Glutamatergic neuron (in vitro differentiated cells): ENCODE measurements around the gene VPS13D. TPM values are rescaled to one million over a fixed set of nuclear protein-coding genes. Genes with fewer than 3 reads are reported as not detected.

Source experiments
- DNase-seq: peaks from one replicate; pipeline ENCODE4 v3.0.0; 2022
- H3K27ac Mint-ChIP-seq: one replicate; pipeline ENCODE4 v1.8.0; 2020; ENCODE audit warnings: mild to moderate bottlenecking, mixed read lengths, inconsistent platforms; ENCODE audit not compliant: unreplicated experiment
- H3K27me3 Mint-ChIP-seq: one replicate; pipeline ENCODE4 v1.8.0; 2020; ENCODE audit warnings: mild to moderate bottlenecking, moderate library complexity, mixed read lengths, inconsistent platforms; ENCODE audit not compliant: unreplicated experiment
- H3K36me3 Mint-ChIP-seq: one replicate; pipeline ENCODE4 v1.8.0; 2020; ENCODE audit warnings: mild to moderate bottlenecking, mixed read lengths, inconsistent platforms; ENCODE audit not compliant: unreplicated experiment
- H3K4me1 Mint-ChIP-seq: one replicate; pipeline ENCODE4 v1.8.0; 2020; ENCODE audit warnings: mild to moderate bottlenecking, low read depth, mixed read lengths, inconsistent platforms; ENCODE audit not compliant: unreplicated experiment
- H3K4me3 Mint-ChIP-seq: one replicate; pipeline ENCODE4 v1.8.0; 2020; ENCODE audit warnings: mild to moderate bottlenecking, mixed read lengths, inconsistent platforms; ENCODE audit not compliant: unreplicated experiment
- H3K9me3 Mint-ChIP-seq: one replicate; pipeline ENCODE4 v1.8.0; 2020; ENCODE audit warnings: mild to moderate bottlenecking, moderate library complexity, mixed read lengths, inconsistent platforms; ENCODE audit not compliant: unreplicated experiment
- CTCF ChIP-seq: fragments of 200-600 bp; sonication (generic); IDR thresholded peaks from one replicate; pipeline ENCODE4 v1.5.0; 2021; ENCODE audit not compliant: partially characterized antibody, unreplicated experiment
- total RNA-seq: library from RNA; stranded (reverse); fragmentation: NEBNext Ultra II Directional; extraction: Animal tissue kit (Norgen Biotek cat#: 25700); gene quantifications from one replicate; pipeline ENCODE4 v1.2.1, GENCODE V29; 2021; ENCODE audit not compliant: unreplicated experiment

VPS13D gene
- total RNA-seq, 1 donor from 2014 or later = 32.8 TPM

- no peaks in the 10 kb centered on the region for H3K4me1 Mint-ChIP-seq
- no peak overlapping the region for H3K4me3 Mint-ChIP-seq
- TF ChIP-seq CTCF = no peak
- no peak for DNase-seq
- H3K27me3 Mint-ChIP-seq = no peaks in the 10 kb centered on the region
- H3K36me3 Mint-ChIP-seq = no peaks in the 10 kb centered on the region
- no peak overlapping the region for H3K27ac Mint-ChIP-seq
- no peaks in the 10 kb centered on the region for H3K9me3 Mint-ChIP-seq
Measured at GRCh38 chr1:12424793-12425192, 195.0 kb downstream of the VPS13D start.

- Mint-ChIP-seq H3K4me3 (no peak overlapping the region), H3K27me3 (no peaks in the 10 kb centered on the region), H3K27ac (no peak overlapping the region), H3K9me3 (no peaks in the 10 kb centered on the region), H3K4me1 (no peaks in the 10 kb centered on the region), H3K36me3 (no peaks in the 10 kb centered on the region)
- DNase-seq = no peak
- no peak for TF ChIP-seq CTCF
Measured at GRCh38 chr1:12426030-12426429, 196.2 kb downstream of the VPS13D start.

- Mint-ChIP-seq H3K9me3 (no peaks in the 10 kb centered on the region), H3K4me1 (peaks cover 1% of the 10 kb centered on the region), H3K36me3 (no peaks in the 10 kb centered on the region), H3K27ac (no peak overlapping the region), H3K4me3 (no peak overlapping the region), H3K27me3 (peaks cover 3% of the 10 kb centered on the region)
- no peak for DNase-seq
- TF ChIP-seq CTCF = no peak
Measured at GRCh38 chr1:12428334-12428733, 198.5 kb downstream of the VPS13D start.

- peaks cover 5% of the 10 kb centered on the region for H3K27me3 Mint-ChIP-seq
- no peak for DNase-seq
- no peak for TF ChIP-seq CTCF
- H3K36me3 Mint-ChIP-seq = no peaks in the 10 kb centered on the region
- H3K27ac Mint-ChIP-seq = no peak overlapping the region
- no peak overlapping the region for H3K4me3 Mint-ChIP-seq
- H3K9me3 Mint-ChIP-seq = peaks cover 2% of the 10 kb centered on the region
- peaks cover 3% of the 10 kb centered on the region for H3K4me1 Mint-ChIP-seq
Measured at GRCh38 chr1:12430525-12430924, 200.7 kb downstream of the VPS13D start.

- H3K36me3 Mint-ChIP-seq = no peaks in the 10 kb centered on the region
- H3K9me3 Mint-ChIP-seq = peaks cover 2% of the 10 kb centered on the region
- DNase-seq = no peak
- peaks cover 3% of the 10 kb centered on the region for H3K4me1 Mint-ChIP-seq
- H3K27me3 Mint-ChIP-seq = peaks cover 5% of the 10 kb centered on the region
- no peak for TF ChIP-seq CTCF
- no peak overlapping the region for H3K4me3 Mint-ChIP-seq
- no peak overlapping the region for H3K27ac Mint-ChIP-seq
Measured at GRCh38 chr1:12432897-12433296, 203.1 kb downstream of the VPS13D start.
